Thyroid gland (tissue), 4 donors: ENCODE measurements around the gene SNRPA.

Source experiments
- CTCF ChIP-seq, 6 experiments: fragments of 200-600 bp in 3 of 6; fragments of 450-650 bp in 3 of 6; sonication (generic) in 3 of 6; IDR thresholded peaks; one replicate each; pipeline ENCODE4 v1.5.1; 2016 to 2019; ENCODE audit warnings: antibody characterized with exemption in 6 of 6, mild to moderate bottlenecking in 2 of 6, inconsistent platforms in 1 of 6, moderate library complexity in 1 of 6
- POLR2A ChIP-seq, 2 donors: fragments of 450-650 bp; IDR thresholded peaks; one replicate each; pipeline ENCODE4 v1.6.1; 2017; ENCODE audit warnings: antibody characterized with exemption in 2 of 2, mild to moderate bottlenecking in 2 of 2, moderate library complexity in 1 of 2

GRCh38 chr19:40758491-40758890 is 7.5 kb downstream of the SNRPA start:
- TF ChIP-seq POLR2A (IDR thresholded peaks at IDR 0.05), result no peak
- no peak for TF ChIP-seq CTCF (IDR thresholded peaks at IDR 0.05)
